ENCODE data around the gene PCDHB1. TPM values are rescaled to one million over a fixed set of nuclear protein-coding genes. Genes with fewer than 3 reads are reported as not detected.

The PCDHB1 gene
- total RNA-seq, 1 donor from 2014 or later: under 0.01 TPM

DNA sequence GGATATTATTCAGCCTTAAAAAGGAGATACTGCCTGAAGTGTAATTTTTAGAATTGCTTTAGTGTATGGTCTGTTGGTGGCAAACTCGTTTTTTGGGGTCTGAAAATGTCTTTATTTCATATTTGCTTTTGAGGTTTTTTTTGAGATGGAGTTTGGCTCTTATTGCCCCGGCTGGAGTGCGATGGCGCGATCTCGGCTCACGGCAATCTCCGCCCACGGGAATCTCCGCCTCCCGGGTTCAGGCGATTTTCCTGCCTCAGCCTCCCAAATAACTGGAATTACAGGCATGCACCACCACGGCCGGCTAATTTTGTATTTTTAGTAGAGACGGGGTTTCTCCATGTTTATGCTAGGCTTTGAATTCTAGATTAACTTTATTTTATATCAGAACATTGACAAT is 20.2 kb upstream of the PCDHB1 start:
- H3K27me3 ChIP-seq (ENCODE audit: control insufficient read depth, insufficient read depth, low read length): no peaks in the 10 kb centered on the region
- TF ChIP-seq, protein P1, sequence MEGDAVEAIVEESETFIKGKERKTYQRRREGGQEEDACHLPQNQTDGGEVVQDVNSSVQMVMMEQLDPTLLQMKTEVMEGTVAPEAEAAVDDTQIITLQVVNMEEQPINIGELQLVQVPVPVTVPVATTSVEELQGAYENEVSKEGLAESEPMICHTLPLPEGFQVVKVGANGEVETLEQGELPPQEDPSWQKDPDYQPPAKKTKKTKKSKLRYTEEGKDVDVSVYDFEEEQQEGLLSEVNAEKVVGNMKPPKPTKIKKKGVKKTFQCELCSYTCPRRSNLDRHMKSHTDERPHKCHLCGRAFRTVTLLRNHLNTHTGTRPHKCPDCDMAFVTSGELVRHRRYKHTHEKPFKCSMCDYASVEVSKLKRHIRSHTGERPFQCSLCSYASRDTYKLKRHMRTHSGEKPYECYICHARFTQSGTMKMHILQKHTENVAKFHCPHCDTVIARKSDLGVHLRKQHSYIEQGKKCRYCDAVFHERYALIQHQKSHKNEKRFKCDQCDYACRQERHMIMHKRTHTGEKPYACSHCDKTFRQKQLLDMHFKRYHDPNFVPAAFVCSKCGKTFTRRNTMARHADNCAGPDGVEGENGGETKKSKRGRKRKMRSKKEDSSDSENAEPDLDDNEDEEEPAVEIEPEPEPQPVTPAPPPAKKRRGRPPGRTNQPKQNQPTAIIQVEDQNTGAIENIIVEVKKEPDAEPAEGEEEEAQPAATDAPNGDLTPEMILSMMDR (IDR thresholded peaks at IDR 0.05; ENCODE audit: insufficient read depth, low read length, poor library complexity, severe bottlenecking): no peak
- DNase-seq (ENCODE audit: low read depth): no peak
- no peaks in the 10 kb centered on the region for H3K36me3 ChIP-seq (ENCODE audit: control insufficient read depth, insufficient read depth, low read length)
- H3K4me3 ChIP-seq (ENCODE audit: low read depth, low read length): no peak overlapping the region

DNA sequence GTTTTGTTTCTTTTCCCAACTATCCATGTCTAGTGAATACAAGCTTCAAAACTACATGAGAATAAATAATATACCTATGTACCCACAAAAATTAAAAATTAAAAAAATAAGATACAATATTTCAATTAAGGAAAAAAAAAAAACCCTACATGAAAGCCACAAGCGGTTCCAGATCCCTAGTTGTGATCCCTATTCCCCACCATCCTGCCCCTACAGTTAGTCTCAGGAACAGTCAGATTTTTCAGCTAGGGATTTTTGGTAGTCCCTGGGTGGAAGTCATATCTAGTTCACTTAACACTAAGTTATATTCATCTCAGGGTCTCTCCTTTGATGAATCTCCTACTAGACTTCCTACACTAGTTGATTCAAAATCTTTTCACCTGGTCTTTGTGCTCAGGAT is 18.5 kb upstream of the PCDHB1 start:
- no peak for DNase-seq (ENCODE audit: low read depth)
- TF ChIP-seq, protein P1 (IDR thresholded peaks at IDR 0.05; ENCODE audit: insufficient read depth, low read length, poor library complexity, severe bottlenecking): no peak
- H3K4me3 ChIP-seq (ENCODE audit: low read depth, low read length): no peak overlapping the region
- no peaks in the 10 kb centered on the region for H3K27me3 ChIP-seq (ENCODE audit: control insufficient read depth, insufficient read depth, low read length)
- no peaks in the 10 kb centered on the region for H3K36me3 ChIP-seq (ENCODE audit: control insufficient read depth, insufficient read depth, low read length)

DNA sequence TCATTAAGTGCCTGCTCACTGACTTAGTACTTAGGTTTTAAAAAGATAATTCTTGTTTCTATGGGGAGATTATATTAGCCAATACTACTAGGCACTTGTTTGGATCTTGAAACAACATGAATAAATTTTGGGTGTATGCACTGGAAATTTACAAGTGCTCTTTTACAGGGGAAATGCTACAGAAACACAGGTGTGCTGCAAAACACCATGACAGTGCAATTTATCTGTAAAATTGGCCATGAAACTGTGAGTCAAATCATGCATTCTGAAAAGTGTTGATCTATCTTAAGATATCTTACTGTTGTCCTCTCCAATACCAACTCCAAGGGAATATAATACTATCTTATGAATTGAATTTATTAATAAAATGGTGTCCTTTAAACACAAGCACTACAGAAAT is 12.1 kb upstream of the PCDHB1 start:
- Histone ChIP-seq H3K27me3 (ENCODE audit: control insufficient read depth, insufficient read depth, low read length) (no peaks in the 10 kb centered on the region), H3K36me3 (ENCODE audit: control insufficient read depth, insufficient read depth, low read length) (no peaks in the 10 kb centered on the region), H3K4me3 (ENCODE audit: low read depth, low read length) (no peak overlapping the region)
- TF ChIP-seq, protein P1 (IDR thresholded peaks at IDR 0.05; ENCODE audit: insufficient read depth, low read length, poor library complexity, severe bottlenecking): no peak
- no peak for DNase-seq (ENCODE audit: low read depth)

DNA sequence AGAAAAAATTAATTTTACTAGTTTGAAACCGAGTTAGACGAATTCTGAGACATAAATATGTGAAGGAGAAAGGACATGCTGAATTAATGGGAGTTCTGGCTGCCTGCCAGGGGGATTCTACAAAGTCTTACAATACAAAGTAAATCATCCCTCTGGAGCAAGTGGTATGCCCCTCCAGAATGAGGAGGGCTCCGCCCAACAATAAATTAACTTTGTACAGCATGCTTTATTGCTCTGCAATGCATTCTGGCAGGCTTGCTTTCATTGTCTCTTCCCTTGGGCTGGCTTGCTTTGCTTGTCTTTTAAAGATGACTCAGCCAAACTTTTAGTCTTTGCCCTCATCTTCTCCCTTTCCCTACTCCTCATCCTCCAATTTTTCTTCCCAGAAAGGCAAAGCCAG is 11.7 kb upstream of the PCDHB1 start:
- DNase-seq (ENCODE audit: low read depth): no peak
- Histone ChIP-seq H3K36me3 (ENCODE audit: control insufficient read depth, insufficient read depth, low read length) (no peaks in the 10 kb centered on the region), H3K27me3 (ENCODE audit: control insufficient read depth, insufficient read depth, low read length) (no peaks in the 10 kb centered on the region), H3K4me3 (ENCODE audit: low read depth, low read length) (no peak overlapping the region)
- TF ChIP-seq, protein P1 (IDR thresholded peaks at IDR 0.05; ENCODE audit: insufficient read depth, low read length, poor library complexity, severe bottlenecking): no peak

DNA sequence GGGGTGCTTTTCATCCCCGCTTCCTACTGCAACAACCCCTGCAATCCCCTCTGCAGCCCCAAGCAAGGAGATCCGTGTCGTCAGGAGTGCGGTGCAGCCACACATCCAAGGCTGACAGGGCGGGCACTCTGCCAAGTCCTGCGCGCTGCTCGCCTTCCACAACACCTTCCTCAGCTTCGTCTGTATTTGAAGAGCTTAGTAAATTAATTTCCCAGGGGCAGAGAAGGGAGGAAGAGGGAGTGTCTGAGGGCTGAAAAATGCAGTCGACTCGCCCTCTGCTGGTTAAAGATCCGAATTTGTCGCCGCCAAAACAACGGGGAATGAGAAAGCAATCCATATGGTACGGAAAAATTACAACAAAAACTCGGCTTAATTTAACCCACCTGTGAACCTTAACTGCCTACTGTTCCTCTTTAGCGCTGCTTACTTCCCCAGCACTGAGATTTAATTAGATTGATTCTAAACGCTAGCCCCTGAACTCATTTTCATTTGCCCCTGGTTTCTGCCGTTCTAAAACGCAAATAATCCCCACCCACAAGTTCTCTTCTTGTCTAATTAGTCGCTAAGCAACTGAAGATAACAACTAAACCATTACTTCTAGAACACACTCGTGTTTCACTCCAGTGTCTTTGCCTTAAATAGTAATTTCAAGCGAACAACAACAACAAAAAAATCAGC is 10.9 kb upstream of the PCDHB1 start:
- Histone ChIP-seq H3K4me3 (ENCODE audit: low read depth, low read length) (no peak overlapping the region), H3K27me3 (ENCODE audit: control insufficient read depth, insufficient read depth, low read length) (no peaks in the 10 kb centered on the region), H3K36me3 (ENCODE audit: control insufficient read depth, insufficient read depth, low read length) (no peaks in the 10 kb centered on the region)
- DNase-seq (ENCODE audit: low read depth): no peak
- TF ChIP-seq, protein P1 (IDR thresholded peaks at IDR 0.05; ENCODE audit: insufficient read depth, low read length, poor library complexity, severe bottlenecking): peak; percentile 21

Measured in kidney epithelial cell (primary cell).